Keratinocyte (primary cell): ENCODE data around the gene SMAD9.

ENCODE experiments used
- CTCF ChIP-seq, 3 experiments: IDR thresholded peaks in 1 of 3; conservative IDR thresholded peaks in 1 of 3; optimal IDR thresholded peaks in 1 of 3; 2 replicates in 2 of 3; 3 replicates in 1 of 3; pipeline versions ENCODE3 to v1.5.1; 2011; ENCODE audit warnings: low read length in 3 of 3, mild to moderate bottlenecking in 3 of 3, moderate library complexity in 2 of 3, control low read depth in 1 of 3, inconsistent platforms in 1 of 3; ENCODE audit not compliant: insufficient read depth in 2 of 3; ENCODE audit errors: extremely low read depth in 1 of 3
- EZH2 ChIP-seq: IDR thresholded peaks from one replicate; pipeline ENCODE4 v1.6.1; 2012; ENCODE audit warnings: inconsistent platforms, mild to moderate bottlenecking, low read length, moderate library complexity

GRCh38 chr13:36865265-36865664 is 54.8 kb downstream of the SMAD9 start:
- TF ChIP-seq CTCF (optimal IDR thresholded peaks at IDR 0.05 in 1 of 3, IDR thresholded peaks at IDR 0.05 in 1 of 3, conservative IDR thresholded peaks at IDR 0.05 in 1 of 3; ENCODE audit: extremely low read depth in 1 of 3, insufficient read depth in 2 of 3, low read length in 3 of 3), result no peak
- TF ChIP-seq EZH2, result no peak
